ENCODE data around the gene FBXO7. TPM values are rescaled to one million over a fixed set of nuclear protein-coding genes. Genes with fewer than 3 reads are reported as not detected.

The FBXO7 gene
- total RNA-seq, 1 donor from 2014 or later: 82.6 TPM

Other genes starting within 250 kb of the FBXO7 start
- gene SLC5A4, start 219.5 kb upstream of the FBXO7 start, total RNA-seq: 0.69 TPM in 1 of 2 replicates, not detected in the other
- gene RFPL3, start 116.9 kb upstream of the FBXO7 start, total RNA-seq: not detected in 2 replicates
- 126 and 182 TPM in 2 replicates for gene RTCB, start 62.6 kb upstream of the FBXO7 start, total RNA-seq
- not detected in 2 replicates for gene BPIFC, start 10.4 kb upstream of the FBXO7 start, total RNA-seq